ENCODE results near the gene NDUFS7. TPM values are rescaled to one million over a fixed set of nuclear protein-coding genes. Genes with fewer than 3 reads are reported as not detected.
"Not testable (repeated sequence)": the region's sequence is repeated elsewhere in the genome, so short reads cannot be mapped to it uniquely, and the experiment has no call there.

Gene NDUFS7
- polyA plus RNA-seq, 3 donors = 39.5 to 84.1 (median 76.6) TPM

GRCh38 chr19:1409204-1410005 lies 25.7 kb downstream of the NDUFS7 start:
- no peak for DNase-seq (ENCODE audit: extremely low read depth in 1 of 11, low read depth in 9 of 11, low spot score in 4 of 11)

DNA sequence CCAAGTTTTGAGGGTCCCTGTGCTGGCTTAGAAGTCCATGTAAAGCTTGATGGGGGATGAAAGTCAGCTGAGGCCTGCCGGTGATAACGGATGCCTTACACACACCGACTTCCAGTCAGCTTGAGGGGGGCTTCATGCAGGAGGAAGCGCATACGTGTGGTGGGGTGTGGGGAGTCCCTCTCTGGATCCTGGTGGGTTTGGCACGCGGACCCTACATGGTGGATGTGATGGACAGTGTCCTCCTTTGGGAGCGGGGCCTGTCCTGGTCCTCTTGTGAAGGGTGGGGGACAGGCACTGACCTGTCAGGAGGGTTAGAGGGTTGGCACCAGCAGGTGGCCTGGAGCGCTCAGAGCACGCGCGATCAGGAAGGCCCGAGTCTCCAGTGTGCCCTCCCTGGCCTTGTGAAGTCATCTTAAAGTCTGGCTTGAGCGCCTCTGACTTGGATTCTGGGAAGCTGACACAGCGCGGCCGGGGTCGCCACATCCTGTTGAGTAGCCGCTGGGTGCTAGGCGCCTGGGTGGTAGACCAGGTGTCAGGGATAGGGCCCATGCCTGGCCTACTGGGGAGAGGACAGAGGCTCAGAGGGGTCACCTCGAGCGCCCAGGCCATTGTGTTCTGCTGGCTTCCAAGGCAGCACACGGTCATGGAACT lies 26.6 kb downstream of the NDUFS7 start:
- DNase-seq (ENCODE audit: extremely low read depth in 1 of 11, low read depth in 9 of 11, low spot score in 4 of 11) = no peak

GRCh38 chr19:1410789-1411188 lies 27.1 kb downstream of the NDUFS7 start:
- DNase-seq (ENCODE audit: extremely low read depth in 1 of 11, low read depth in 9 of 11, low spot score in 4 of 11) = no peak

DNA sequence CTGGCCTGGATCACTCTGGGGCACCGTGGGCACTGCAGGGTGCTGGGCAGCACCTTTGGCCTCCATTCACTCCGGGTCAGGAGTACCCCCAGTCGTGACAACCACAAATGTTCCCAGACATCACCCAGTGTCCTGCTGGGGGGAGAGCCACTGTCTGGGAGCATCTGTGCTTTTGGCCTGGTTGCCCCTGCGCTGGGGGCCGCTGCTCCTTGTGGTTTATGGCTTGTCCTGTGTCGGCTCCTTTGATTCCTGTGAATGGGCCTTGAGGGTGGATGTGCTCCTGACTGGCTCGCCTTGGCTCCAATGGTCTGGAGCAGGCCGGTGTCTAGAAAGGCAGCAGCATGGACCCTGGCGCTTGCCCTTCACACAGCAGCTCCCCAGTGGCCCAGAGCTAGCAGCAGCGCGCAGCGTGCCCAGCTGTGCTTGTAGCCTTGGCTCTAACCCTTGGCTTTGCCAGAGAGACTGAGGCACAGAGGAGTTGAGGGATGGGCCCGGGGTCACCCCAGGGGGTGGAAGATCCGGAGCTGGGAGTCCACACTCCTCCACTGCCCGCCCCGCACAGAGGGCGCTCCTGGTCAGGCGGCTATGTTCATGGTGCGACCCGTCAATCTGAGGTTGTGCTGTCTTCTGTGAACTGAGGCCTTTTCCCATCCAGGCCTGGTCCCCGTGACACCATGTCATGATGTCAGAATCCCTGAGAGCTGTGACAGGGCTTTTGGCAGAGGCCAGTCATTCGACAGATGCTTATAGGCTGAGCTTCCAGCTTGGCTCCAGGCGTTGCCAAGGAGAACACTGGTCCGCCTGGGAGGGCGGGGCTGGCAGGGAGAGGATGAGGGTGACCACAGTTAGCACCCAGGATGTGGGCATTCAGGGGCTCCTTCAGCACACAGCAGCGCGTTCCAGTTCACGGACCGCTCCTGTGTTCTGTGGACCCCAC lies 27.8 kb downstream of the NDUFS7 start:
- DNase-seq (ENCODE audit: extremely low read depth in 1 of 11, low read depth in 9 of 11, low spot score in 4 of 11) = no peak

DNA sequence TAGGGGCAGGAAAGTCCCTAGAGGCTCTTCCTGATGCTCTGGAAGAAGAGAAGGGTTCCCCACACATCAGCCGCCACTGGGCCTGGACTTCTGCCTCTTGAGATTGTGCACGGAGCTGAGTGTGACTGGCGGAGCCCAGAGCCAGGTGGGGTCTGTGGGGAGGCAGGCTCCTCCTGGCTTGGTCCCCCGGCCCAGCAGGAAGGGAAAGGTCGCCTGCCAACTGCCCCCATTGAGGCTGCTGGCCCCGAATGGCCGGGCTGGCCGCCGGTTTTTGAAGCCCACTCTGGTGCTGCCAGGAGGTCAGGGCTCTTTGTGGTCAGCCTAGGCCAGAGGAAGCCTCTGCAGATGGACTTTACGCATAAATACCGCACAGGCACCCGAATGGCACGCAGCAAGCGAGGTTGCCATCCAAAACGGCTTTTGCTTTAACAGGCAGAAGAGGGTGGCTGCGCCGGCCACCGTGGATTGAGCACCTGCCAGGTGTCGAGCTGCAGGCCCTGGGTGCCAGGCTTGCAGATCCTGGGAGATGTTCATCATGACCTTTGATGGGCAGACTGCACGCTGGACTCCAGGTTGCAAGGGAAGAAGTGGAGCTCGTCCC lies 28.7 kb downstream of the NDUFS7 start:
- no peak for DNase-seq (ENCODE audit: extremely low read depth in 1 of 11, low read depth in 9 of 11, low spot score in 4 of 11)

GRCh38 chr19:1412995-1413800 lies 29.5 kb downstream of the NDUFS7 start:
- no peak for DNase-seq (ENCODE audit: extremely low read depth in 1 of 11, low read depth in 9 of 11, low spot score in 4 of 11)

GRCh38 chr19:1416014-1416841 lies 32.5 kb downstream of the NDUFS7 start:
- DNase-seq (ENCODE audit: extremely low read depth in 1 of 11, low read depth in 9 of 11, low spot score in 4 of 11) = no peak

GRCh38 chr19:1417145-1417544 lies 33.4 kb downstream of the NDUFS7 start:
- no peak for DNase-seq (ENCODE audit: extremely low read depth in 1 of 11, low read depth in 9 of 11, low spot score in 4 of 11)

- no peak for DNase-seq (ENCODE audit: extremely low read depth in 1 of 11, low read depth in 9 of 11, low spot score in 4 of 11)
These were observed 34.2 kb downstream of the NDUFS7 start for GRCh38 chr19:1417681-1418495.

- DNase-seq (ENCODE audit: extremely low read depth in 1 of 11, low read depth in 9 of 11, low spot score in 4 of 11) = no peak
These were observed 34.7 kb downstream of the NDUFS7 start for GRCh38 chr19:1418496-1418775.

GRCh38 chr19:1418951-1419738 lies 35.4 kb downstream of the NDUFS7 start:
- no peak for DNase-seq (ENCODE audit: extremely low read depth in 1 of 11, low read depth in 9 of 11, low spot score in 4 of 11)

- DNase-seq (ENCODE audit: extremely low read depth in 1 of 11, low read depth in 9 of 11, low spot score in 4 of 11) = not testable (repeated sequence)
These were observed 36.4 kb downstream of the NDUFS7 start for GRCh38 chr19:1420085-1420484.

- no peak for DNase-seq (ENCODE audit: extremely low read depth in 1 of 11, low read depth in 9 of 11, low spot score in 4 of 11)
These were observed 36.9 kb downstream of the NDUFS7 start for GRCh38 chr19:1420590-1420989.

DNA sequence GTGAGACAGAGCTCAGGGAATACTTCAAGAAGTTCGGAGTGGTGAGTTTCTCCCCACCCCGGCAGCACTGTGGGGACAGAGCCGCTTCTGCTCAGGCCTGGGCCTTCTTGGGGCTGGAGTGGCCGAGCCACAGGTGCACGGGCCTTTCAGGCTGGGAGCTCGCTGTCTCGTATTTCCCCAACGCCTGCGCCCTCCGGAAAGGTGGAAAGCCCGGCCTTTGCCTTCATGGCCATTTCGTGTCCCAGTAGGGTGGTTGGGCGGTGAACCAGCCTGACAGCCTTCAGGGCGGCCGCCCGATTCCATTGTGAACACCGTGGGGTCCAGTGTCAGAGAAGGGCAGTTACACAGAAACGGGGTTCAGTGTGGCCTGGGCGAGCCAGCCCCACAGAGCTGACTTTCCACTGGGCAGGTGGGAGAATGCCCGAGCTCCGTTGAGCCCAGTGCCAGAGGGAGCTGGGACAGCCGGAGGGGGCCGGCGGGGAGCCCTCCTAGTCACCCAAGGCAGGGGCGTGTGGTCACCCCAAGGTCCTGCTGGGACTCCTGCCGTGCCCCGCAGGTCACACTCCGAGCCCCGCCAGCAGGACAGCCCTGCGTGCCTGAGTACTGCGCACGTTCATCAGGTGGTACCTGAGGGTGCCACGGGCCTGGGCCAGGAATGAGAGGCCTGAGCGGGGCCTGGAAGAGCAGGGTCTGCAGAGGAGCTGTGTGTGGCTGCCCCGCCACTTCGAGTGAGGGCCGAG lies 37.7 kb downstream of the NDUFS7 start:
- no peak for DNase-seq (ENCODE audit: extremely low read depth in 1 of 11, low read depth in 9 of 11, low spot score in 4 of 11)

- no peak for DNase-seq (ENCODE audit: extremely low read depth in 1 of 11, low read depth in 9 of 11, low spot score in 4 of 11)
These were observed 38.2 kb downstream of the NDUFS7 start for GRCh38 chr19:1421958-1422305.

DNA sequence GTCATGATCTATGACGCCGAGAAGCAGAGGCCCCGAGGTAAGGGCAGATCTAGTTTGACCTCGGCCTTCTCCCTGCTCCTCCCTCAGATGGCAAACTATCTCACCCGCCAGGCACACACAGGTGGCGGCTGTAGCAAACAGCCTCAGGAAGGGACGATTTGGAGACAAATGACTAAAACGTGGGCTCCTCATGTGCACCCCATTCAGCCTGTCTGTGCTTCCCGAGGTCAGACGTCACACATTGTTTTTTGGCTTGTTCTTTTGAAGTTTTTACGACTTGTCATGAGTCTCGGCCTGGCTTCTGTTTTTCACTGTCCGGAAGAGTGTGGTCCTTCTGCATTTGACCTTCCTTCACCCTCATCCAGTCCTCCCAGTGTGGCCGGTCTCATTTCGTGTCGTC lies 38.7 kb downstream of the NDUFS7 start:
- DNase-seq (ENCODE audit: extremely low read depth in 1 of 11, low read depth in 9 of 11, low spot score in 4 of 11) = no peak
